ENCODE results near the gene CNPY1.

Gene CNPY1

DNA sequence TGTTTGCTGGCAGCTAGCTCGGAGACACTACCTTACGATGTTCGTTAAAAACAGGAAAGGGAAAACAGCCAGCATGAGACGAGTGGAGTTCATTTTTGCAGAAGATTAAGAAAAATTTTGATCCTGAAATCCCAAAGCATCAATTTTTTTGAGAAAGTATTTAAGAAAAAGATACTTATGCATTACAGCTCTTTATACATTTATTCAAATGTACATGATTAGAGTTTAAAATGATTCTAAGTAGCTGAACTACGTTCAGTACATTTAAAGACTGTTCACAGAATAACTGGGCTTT, 34.7 kb downstream of the CNPY1 start:
- DNase-seq (ENCODE audit: low spot score), result no peak

DNA sequence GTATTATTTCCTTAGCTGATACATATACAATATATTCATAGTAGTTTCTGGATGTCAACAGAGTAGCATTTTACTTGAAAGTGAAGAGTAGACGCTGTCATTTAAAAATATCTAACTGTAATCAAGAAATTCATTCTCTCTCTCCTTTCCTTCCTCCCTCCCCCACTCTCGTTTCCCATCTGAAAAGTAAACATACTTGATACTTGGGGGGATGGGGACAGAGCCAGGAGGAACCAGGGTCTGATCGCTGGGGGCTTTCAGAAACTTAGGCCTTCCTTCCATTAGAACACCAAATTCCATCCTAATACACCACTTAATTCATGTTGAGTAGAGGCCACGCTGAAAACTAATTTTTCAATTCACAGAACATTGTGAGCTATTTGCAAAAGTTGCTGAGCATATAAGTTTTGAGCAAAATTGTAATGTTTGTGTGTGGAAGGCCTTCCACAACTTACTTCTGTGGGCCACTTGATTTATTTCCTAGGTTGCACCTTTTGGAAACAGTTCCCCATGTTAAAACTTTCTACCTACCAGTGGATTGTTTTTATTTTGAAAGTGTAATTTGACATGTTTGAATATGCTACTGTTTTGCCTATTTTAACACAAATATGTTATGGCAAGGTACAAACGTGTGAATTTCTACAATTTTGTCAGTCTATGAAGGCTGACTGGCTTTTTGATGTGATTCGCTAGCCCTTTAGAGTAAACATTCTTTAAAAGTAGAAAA, 35.2 kb downstream of the CNPY1 start:
- no peak for DNase-seq (ENCODE audit: low spot score)

DNA sequence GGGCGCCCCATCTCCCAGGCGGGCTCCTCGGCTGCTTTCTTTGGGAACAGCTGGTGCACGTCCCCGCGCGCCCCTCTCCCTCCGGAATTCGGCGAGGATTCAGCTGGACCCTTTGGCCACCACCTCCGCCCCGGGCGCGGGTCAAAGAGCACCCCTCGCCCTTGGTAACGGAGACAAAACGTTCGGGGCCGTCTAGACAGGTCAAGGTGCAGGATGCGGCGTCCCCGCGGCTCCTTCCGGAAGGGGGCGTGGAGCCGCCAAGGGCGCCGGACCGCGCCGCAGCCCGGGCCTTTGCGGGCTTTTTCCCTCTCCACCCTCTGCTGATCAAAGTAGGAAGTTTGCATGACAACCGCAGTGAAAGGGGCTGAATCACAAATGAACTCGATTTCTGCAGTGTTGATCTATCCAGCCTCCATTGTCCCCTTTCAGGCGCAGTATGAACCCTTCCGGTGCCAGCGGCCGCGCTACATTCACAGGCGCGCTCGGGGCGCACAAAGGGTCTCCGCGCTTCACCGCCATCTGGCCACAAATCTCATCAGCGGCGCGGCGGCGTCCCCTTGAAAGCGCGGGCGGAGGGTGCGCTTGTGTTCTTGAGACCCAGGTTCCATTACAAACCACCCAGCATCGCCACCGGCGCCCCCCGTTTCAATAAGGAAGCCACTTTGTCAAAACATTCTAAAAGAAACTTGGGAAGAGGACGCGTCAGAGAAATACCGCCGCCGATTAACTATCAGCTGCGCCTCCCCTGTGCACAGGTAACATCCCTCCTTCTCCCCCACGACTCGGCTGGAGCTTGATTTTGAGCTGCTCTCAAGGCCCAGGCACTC, 36.4 kb downstream of the CNPY1 start:
- no peak for DNase-seq (ENCODE audit: low spot score)

DNA sequence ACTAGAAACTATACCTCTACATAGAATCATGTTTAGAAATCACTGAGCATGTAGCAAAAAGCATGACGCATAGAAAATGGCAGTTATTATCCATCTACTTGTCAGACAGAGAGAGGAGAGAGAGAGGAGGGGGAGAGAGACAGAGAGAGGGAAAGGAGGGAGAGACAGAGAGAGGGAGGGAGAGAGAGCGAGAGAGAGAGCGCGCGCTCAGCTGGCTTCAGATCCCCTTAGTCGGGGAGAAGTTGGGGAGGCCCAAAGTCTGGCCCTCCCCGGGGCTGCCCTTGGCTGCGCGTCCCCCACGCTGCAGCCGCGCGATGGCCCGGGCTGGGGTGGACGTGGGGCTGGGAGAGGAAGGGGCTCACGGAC, 37.0 kb downstream of the CNPY1 start:
- DNase-seq (ENCODE audit: low spot score), result no peak

DNA sequence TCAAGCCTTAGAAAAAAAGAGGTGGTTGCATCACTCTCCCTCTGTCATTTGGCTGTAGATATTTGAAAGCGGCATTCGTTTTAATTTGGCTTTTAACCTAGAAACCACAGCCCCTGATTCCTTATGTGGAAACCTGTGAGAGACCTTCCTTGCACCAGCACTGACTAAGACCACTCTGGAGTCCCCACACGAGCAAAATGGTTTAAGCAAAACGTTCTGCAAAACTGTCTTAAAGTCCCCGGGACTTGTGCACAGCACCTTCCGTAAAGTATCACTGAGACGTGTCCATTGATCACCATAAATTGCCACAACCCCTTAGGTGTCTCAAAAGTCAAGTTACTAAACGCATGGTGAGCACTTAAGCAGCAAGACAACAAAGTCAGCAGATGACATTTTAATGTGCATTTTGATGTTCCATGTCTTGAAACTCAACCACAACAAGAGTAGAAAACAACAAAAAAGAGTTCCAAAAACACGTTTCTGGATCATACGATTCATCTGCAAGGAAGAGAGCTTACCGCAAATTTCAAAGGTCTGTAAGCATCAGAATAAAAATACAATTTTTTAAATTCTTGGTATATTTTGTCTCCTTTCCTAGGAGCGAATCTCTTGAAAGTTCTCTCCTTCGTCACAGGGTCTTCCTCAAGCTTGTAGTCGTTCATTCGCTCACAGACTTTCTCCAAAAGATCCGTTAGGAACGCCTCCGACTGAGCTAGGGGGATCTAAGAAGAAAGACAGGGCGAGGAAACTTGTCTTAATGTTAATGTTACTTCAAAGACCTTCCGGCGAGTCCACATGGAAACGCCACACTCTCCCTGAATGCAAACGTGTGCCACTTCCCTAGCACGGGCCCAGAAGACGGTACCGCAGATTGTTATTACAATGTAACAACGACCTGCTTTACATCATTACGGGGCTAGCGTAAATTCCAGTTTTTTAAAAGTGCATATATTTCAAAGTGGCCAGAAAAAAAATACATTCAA, 37.7 kb downstream of the CNPY1 start:
- DNase-seq (ENCODE audit: low spot score), result no peak

DNA sequence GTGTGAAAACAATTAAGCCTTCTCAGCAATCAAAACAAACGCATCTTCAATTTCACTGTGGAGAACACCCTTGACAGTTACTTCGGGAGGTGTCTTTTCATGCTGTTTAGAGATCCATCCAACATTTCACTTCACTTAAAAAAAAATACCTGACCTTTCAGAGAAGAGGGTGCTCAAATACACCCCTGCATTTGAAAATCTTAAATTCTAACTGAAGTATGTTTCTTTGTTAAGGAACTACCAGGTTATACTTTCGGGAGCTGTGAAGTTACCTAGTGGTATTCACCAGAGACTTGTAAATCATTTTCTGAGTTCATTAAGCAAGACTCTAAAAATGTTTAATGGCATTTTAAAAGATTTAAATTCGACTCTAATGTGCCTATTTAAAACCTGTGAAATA, 38.8 kb downstream of the CNPY1 start:
- no peak for DNase-seq (ENCODE audit: low spot score)

DNA sequence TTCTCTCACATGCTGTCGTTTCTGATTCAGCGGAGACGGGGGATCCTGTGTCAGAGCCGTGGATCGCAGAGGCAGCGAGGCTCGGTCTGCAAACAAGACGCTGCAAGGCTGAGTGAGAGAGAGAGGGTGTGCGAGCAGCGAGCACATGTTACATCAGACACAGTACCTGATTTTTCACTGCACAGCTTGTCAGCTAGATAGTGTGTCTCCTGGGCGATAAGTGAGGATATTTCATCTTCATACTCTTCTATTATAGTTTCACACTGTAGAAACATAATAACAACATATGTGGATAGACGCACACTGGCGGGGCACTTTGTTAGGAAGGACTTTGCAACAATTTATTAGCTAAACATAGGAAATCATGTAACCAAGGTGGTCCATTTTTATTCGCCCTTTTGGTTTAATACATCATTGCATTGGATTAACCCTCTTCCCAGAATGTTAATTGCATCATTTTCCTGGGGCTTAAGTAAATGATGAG, 39.5 kb downstream of the CNPY1 start:
- DNase-seq (ENCODE audit: low spot score), result peak; percentile 71

DNA sequence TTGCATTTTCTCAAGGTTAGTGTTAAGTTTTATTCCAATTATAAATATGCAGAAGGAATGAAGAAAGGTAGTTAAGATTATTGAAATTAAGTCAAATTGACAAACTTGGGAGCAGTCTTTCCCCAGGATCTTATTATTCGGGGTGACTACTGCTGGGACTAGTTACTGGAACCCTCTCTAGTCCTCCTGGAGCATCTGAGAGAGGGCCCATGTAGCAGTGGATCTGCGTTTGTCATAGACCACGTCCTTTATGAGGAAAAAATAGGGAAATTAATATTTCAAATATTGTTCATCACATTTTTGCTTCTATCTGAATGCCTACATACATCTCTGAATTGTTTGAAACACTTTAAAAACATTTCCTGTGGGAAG, 41.0 kb downstream of the CNPY1 start:
- DNase-seq (ENCODE audit: low spot score), result no peak

DNA sequence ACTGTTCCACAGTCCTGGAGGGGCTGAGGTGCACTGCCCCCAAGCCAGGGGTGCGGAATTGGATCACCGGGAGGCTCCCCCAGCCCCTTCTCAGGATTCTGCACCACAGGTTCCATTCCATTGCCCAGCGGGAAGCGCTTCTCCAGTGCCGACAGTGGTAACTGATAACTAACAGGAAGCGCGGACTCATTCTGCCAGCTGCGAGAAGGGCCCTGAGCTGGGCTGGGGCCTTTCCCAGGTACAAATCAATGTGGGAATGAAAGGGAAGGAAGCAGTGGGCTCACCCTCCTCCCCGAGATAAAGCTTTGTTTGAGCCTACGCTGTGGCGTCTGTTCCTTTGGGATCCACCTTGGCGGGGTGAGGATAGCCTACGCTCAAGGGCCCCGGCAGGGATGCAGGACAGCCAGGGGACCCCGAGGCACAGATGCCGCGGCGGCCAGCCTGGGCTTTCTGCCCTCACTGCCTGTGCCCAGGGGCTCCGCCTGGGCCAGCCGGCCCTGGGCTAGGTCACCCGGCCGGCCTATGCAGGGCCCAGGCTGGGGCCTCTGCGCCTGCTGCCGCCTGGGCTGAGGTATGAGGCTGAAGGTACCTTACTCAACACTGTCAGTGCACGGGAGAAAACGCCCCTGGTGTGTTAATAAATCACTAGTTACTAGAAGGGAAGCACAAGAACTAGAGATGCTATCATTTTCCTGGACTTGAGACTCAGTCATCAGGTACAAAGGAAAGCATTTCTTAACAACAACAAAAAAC, 49.0 kb downstream of the CNPY1 start:
- DNase-seq (ENCODE audit: low spot score), result no peak

DNA sequence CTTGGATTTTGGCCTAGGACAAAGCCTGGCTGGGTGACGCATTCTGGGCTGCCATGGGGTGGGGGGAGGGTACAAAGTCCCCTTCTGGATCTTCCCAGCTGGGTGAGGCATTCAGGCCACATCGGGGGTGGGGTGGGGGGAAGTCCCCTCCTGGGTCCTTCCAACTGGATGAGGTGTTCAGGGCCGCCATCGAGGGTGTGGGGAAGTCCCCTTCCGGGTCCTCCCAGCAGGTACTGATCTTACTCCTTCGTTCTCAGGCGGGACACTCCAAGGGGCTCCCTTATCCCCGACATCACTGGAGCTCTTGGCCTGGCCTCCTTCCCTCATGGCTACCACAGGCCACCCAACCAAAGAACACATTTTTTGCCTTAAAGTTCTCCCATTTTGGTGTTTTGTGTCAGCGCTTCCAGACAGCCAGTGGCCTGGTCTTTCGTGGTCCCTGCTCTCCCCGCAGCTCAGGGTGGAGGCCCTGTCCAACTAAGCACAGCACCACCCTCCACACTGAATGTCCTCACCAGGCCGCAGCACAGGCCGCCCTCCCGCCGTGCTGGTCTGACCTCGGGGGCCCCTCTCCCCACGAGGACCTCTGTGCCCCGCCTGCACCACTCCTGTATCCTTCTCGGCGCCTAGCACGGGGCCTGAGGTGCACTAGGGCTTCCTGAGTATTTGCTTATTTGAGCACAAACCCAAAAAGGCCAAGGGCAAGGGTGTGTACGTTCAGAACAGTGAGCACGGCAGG, 49.9 kb downstream of the CNPY1 start:
- no peak for DNase-seq (ENCODE audit: low spot score)

DNA sequence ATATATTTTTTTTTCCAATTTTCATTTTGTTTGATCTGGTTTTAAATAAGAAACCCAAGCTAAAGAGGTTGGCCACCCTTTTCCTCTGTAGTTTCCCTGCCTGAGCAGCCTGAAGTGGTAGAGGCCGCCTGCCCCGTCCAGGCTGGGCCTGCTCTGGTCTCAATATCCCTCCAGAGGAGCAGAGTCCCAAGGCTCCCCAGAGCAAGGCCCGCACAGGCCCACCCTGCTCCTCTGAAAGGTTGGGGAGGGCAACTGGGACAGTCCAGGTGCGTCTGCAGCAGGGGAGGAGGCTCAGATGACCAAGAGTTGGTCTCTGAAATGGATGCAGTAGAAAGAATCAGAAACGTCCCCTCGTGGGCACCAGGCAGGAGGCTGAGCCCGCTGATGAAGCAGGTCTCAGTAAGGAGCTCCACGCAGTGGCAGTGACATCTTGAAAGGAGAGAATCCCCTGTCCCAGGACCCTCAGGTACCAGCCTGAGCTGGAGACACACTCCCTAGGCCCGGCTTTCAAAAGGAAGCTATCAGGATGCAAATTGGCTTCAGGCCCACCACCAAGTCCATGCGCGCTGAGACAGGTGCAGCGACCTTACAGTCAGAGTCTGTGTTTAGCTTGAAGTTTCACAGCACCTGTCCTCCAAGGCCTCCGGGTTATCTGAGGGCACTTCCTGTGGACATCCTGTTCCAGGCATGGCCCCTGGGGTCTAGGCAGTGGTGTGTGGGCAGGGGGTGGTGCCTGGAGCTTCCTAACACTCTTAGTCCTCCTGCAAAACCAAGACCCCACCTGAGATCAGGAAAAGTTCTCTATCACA, 50.7 kb downstream of the CNPY1 start:
- no peak for DNase-seq (ENCODE audit: low spot score)

DNA sequence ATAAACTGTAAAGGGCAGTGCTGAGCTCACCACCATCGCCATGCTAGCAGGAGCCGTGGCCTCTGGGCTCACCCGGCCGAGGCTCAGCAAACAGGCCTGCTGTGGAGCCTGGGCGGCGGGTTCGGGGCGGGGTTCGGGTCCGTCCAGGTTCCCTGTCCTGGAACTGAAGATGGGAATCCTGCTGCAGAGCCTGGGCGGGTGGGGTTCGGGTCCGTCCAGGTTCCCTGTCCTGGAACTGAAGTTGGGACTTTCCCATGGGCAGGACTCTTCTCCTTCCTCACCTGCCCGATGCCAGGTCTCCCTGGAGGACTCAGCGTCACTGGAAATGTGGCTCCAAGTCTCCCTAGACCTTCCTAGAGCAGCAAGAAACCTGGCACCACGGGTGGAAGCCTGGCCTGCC, 51.8 kb downstream of the CNPY1 start:
- no peak for DNase-seq (ENCODE audit: low spot score)

DNA sequence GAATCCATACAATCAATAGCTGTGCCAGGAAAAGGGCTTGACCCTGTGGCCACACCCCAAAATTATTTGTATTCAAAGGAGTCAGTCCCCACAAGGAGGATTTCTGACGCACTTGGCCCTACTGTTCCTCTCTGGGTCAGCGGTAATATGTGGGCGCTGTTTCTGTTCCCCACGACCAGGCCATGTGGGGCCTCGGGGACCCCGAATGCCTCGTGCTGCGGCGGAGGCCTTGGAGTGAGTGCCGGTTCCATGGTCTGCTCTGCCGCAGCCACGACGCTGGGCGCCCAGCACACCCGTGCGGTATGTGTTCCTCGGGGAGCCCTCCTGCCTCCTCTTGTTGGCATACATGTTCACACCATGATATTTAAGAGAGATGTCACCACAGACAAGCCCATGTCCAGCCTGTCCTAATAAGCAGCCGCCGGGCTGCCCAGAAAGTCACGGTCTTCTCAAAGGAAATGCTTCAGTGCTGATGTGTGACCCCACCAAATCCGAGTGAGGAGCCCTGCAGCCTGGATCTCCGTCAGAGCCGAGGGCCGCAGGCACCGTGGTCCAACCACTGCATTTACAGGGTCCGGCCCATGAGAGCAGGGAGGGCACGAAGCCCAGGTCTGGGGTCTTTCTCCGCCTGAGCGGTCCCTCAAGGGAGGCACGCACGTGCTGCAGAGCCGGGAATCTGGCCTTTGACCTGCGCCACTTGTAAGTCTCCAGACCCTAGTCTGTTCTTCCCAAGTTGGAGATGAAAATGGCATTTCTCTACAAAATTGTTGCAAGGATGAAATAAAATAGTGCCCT, 52.4 kb downstream of the CNPY1 start:
- DNase-seq (ENCODE audit: low spot score), result no peak

DNA sequence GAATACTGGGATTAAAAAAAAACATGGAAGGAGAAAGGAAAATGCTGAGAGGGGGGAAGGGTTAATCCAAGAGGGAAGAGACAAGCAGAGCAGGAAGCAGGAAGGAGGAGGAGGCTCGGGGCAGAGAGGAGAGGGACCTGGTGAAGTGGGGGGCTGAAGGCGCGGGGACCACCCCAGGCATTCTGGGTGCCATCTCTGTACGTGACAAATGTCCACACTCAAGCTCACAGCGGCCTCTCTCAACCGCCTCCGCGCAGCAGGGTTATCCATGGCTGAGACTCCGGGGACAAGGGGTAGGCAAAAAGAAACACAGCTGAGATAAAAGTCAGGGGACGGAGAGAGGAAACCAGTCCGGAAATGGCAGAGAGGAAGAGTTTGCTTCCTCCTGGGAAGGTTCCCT, 54.5 kb downstream of the CNPY1 start:
- no peak for DNase-seq (ENCODE audit: low spot score)

DNA sequence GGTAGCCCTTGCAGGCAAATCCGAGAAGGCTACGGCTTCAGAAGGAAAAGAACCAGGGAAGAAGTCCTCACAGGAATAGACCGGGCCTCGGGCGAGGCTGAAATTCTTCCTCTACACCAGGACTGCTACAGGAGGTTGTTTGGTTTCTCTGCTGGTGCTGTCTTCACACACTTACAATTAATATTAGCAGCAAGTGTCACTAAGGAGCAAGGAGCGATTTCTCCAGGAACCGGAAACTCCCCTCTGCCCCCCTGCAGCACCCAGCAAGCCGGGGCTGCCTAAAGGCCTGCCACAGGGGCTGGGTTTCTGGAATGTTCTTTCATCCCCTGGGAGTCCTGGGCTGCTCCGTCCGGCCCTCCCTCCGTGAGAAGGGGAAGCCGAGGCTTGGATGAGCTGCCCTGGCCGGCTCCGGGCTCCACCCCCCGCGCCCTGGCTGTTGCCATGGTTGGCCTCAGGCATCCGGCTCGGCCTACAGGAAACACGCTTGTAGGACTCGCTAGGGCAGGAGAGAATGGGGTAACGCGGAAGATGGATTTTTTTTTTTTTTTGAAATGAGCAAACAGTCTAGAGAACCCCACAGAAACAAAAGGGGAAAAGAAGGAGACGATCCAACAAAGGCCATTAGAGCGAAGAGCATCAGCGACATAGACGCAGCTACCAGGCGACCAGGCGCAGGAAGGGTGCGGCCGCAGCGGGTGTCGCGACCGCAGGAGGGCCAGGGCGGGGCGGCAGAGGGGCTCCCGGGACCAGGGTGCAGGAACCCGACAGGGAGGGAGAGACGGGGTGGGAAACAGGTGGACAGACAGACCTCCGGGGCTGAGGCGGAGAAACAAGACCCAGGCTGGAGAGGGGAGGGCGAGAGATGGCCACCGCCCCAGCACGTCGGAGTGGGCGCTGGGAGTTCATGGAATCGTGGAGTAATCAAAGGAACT, 55.4 kb downstream of the CNPY1 start:
- DNase-seq (ENCODE audit: low spot score), result no peak

DNA sequence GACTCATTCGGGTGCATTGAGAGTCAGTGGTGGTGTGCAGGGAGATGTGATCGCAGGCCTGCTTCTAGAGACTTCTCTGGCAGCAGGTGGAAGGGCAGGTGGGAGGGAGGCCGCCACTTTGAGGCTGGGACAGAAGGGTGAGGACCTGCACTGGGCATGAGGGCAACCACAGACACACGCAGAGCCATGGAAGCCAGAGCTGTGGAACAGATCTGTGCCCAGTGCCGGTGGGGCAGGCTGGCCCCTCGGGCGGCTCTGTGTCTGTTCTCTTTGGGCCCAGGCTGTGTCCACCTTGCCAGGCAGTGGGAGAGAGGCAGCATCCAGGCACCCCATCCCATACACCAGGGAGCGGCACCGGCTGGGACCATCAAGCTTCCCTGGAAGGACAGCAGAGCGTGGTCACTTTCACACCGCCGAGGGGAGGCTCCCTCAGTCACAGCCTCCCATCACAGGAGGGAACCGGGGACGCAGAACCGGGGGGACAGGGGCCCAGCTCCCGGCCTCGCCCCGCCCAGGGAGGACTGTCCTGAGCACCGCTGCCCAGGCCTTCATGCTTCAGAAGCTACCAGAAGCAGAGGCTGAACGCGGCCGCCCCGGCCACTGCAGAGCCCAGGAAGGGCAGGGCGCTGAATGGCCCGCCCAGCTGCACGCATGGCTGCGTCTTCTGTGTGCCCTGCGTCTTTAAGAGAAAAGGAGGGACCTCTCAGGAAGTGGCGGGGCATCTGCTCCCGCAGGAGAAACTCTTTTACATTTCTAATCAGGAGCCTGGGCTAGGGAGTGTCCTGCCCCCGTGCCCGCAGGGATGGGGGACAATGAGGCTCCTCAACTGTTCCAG, 56.3 kb downstream of the CNPY1 start:
- DNase-seq (ENCODE audit: low spot score), result no peak

DNA sequence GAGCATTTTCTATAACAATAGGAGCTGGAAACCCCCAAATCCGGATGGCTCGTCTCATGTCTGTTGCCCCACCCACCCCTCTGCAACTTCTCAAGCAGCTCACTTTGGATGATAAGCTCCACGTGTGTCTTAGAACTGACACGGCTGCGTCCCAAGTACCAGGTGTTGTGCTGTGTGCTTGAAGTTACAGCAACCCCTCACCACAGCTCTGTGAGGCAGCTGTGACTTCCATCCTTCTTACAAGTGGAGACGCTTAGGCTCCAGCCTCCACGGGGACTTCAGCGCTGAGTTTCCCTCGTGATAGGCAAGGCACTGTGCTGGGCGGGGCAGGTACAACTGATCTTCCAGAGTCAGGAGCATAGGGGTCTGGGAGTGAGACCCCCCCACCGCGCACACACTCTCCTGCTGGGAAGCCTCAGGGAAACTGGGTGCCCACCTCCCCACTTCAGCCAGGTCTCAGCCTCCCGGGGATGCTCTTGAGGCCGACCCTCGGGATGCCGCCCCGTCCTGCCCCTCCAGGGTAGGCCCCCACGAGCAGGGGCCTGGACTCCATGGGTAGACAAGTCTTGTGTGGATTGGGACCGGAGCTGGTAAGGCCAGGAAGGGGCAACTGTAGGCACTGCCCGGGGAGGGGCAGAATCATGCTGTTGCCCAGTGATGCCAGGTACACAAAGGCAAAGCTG, 57.1 kb downstream of the CNPY1 start:
- no peak for DNase-seq (ENCODE audit: low spot score)
